GM10847 (cell line): ENCODE data around the gene YIPF5.

ENCODE experiments used
- POLR2A ChIP-seq: IDR thresholded peaks from 2 replicates; pipeline ENCODE4 v1.6.1; 2011; ENCODE audit not compliant: insufficient read length; ENCODE audit errors: extremely low read depth

YIPF5 gene

GRCh38 chr5:144170276-144171024, at the start of gene YIPF5, which contains the start of gene KCTD16:
YIPF5 (minus strand) TSS chr5:144170659; CDS start chr5:144169955, 704 bp downstream.
KCTD16 (plus strand) TSS chr5:144170873.
- peak; percentile 69 for TF ChIP-seq POLR2A

GRCh38 chr5:144219869-144220268, 49.4 kb upstream of the YIPF5 start:
- no peak for TF ChIP-seq POLR2A

DNA sequence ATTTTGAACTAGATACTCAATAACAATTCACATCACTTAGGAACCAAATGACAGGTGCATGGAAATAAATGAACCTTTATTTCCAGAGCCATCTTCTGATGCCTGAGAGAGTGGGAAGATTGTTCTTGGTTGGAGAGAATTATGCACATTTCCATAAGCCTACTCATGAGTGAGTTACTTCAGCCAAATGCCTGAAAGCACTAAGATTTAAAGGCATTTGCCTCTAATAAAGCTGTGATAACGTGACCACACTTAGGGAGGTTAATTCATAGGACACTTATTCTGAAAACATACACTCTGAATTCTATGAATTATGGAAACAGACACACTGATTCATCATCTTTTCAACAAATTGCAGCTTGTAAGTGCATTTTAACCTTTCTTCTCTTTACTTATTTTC, 40.2 kb upstream of the YIPF5 start:
- TF ChIP-seq POLR2A: no peak

GRCh38 chr5:144209361-144209760, 38.9 kb upstream of the YIPF5 start:
- no peak for TF ChIP-seq POLR2A

GRCh38 chr5:144207875-144208444, 37.5 kb upstream of the YIPF5 start:
- no peak for TF ChIP-seq POLR2A

- TF ChIP-seq POLR2A: no peak
Measured at GRCh38 chr5:144206141-144206540, 35.7 kb upstream of the YIPF5 start.

DNA sequence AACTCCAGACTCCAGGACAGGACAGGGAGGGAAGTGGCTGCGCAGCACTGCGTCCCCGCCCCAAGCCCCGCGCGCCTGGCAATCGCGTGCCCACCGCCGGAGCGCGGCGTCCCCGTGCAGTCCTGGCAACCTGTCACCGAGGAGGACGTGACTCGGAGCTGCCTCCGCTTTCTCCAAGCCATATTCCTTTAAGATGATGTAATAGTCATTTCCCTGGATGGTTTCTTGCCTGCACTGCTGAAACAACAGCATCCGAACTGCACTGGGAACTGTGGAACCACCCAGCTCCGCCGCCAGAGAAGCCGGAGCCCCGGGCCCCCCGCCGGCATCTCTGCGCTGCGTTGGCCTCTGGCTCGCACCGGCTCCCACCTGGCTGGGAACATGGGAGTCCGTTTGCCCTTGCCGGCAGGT, 34.7 kb upstream of the YIPF5 start:
- no peak for TF ChIP-seq POLR2A

- no peak for TF ChIP-seq POLR2A
Measured at GRCh38 chr5:144203750-144204596, 33.5 kb upstream of the YIPF5 start.

GRCh38 chr5:144202726-144203125, 32.3 kb upstream of the YIPF5 start:
- TF ChIP-seq POLR2A: no peak

- TF ChIP-seq POLR2A: no peak
Measured at GRCh38 chr5:144202072-144202471, 31.6 kb upstream of the YIPF5 start.

DNA sequence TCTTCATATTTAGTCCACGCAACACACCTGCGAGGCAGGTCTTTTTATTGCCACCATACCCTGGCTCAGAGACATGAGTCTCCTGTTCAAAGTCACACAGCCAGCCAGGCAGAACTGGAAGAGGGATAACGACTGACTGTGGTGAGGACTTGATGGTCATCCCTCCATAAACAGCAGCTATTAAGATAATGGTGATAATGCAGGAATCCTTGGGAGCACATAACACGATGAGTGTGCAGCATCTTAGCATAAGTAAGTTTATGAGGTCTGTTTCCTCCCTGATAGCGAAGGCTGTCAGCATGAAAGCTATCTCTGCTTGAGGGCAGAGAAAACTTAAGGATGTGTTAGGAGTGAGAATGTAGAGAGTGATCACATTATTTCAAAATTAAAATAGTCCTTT, 31.1 kb upstream of the YIPF5 start:
- TF ChIP-seq POLR2A: no peak

- no peak for TF ChIP-seq POLR2A
Measured at GRCh38 chr5:144198386-144198785, 27.9 kb upstream of the YIPF5 start.

DNA sequence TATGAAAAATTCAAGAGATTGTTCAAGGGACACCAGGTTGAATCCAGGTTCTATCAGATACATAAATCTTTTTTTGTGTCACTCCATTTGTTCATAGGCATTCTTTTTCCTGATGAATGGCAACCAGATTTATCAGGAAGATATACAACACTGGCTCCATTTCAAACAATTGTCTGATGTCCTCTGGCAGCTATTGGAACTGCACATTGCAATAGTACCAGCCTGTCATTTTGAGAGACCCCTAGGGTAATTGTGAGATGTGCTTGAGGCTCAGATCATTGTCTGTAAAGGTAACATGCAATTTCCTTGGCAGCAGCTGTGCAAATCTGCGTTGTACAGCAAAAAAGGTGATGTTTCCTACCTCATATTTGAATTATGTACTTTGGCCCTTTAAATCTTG, 26.2 kb upstream of the YIPF5 start:
- no peak for TF ChIP-seq POLR2A

GRCh38 chr5:144195448-144195847, 25.0 kb upstream of the YIPF5 start:
- no peak for TF ChIP-seq POLR2A

DNA sequence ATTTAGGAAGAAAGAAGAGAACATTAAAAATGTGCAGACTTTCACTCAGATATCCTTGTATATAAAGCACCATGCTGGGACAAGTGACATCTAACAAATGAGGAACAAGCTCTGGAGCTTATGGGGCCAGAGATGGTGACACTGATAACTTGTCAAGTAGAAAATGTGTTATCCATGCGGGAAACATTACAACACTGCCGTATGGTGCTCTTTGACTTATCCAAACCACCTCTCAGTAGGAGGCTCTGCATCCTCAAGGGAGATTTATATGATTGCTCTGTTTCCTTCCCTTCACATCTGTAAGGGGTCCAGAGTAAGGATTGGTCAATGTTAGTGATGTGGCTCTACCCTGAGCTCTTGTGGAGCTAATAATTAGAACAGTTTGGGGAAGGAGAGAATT, 23.7 kb upstream of the YIPF5 start:
- no peak for TF ChIP-seq POLR2A

DNA sequence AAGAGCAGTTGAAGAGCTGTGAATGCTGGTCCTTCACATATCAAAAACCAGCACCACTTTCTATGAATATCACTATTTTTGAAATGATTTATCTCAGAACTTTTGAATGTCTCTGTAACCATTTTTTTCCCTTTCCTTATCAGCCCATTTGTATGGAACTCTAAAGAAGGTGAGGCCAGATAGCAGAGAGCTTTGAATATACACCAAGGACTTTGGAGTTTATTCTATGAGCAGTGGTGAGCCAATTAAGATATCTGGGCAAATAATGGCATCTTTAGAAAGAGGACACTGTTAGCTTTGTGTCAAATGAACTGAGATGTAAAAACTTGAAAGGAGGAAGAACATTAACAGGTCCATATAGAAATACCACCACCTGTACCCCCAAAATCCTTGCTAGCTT, 22.2 kb upstream of the YIPF5 start:
- TF ChIP-seq POLR2A: no peak
